ENCODE measurements around the gene OR6B3.

OR6B3 gene

GRCh38 chr2:240053173-240054155 is at the start of gene OR6B3:
TSS of gene OR6B3 (minus strand) at chr2:240053521.
- FAIRE-seq (no peak), DNase-seq (ENCODE audit: extremely low spot score, insufficient read length, low read depth) (no peak)

GRCh38 chr2:240098349-240098748 is 45.0 kb upstream of the OR6B3 start:
- DNase-seq (ENCODE audit: extremely low spot score, insufficient read length, low read depth): no peak
- no peak for FAIRE-seq

- FAIRE-seq (no peak), DNase-seq (ENCODE audit: extremely low spot score, insufficient read length, low read depth) (no peak)
Measured at GRCh38 chr2:240095556-240096523, 42.5 kb upstream of the OR6B3 start.

GRCh38 chr2:240089306-240089705 is 36.0 kb upstream of the OR6B3 start:
- FAIRE-seq (no peak), DNase-seq (ENCODE audit: extremely low spot score, insufficient read length, low read depth) (no peak)

GRCh38 chr2:240086563-240086962 is 33.2 kb upstream of the OR6B3 start:
- no peak for FAIRE-seq
- DNase-seq (ENCODE audit: extremely low spot score, insufficient read length, low read depth): no peak

GRCh38 chr2:240078631-240079030 is 25.3 kb upstream of the OR6B3 start:
- DNase-seq (ENCODE audit: extremely low spot score, insufficient read length, low read depth): no peak
- FAIRE-seq: no peak

- FAIRE-seq (no peak), DNase-seq (ENCODE audit: extremely low spot score, insufficient read length, low read depth) (no peak)
Measured at GRCh38 chr2:240077442-240077841, 24.1 kb upstream of the OR6B3 start.

GRCh38 chr2:240074545-240074944 is 21.2 kb upstream of the OR6B3 start:
- FAIRE-seq: no peak

GRCh38 chr2:240070907-240071306 is 17.6 kb upstream of the OR6B3 start:
- FAIRE-seq: no peak

More at GRCh38 chr2:240074545-240074944, 21.2 kb upstream of the OR6B3 start:
- DNase-seq (ENCODE audit: extremely low spot score, insufficient read length, low read depth): no peak

GRCh38 chr2:240069829-240070228 is 16.5 kb upstream of the OR6B3 start:
- no peak for DNase-seq (ENCODE audit: extremely low spot score, insufficient read length, low read depth)
- FAIRE-seq: no peak

More at GRCh38 chr2:240070907-240071306, 17.6 kb upstream of the OR6B3 start:
- DNase-seq (ENCODE audit: extremely low spot score, insufficient read length, low read depth): no peak

GRCh38 chr2:240068193-240068592 is 14.9 kb upstream of the OR6B3 start:
- DNase-seq (ENCODE audit: extremely low spot score, insufficient read length, low read depth): no peak
- FAIRE-seq: no peak

- no peak for DNase-seq (ENCODE audit: extremely low spot score, insufficient read length, low read depth)
- FAIRE-seq: no peak
Measured at GRCh38 chr2:240066489-240066888, 13.2 kb upstream of the OR6B3 start.

- no peak for FAIRE-seq
Measured at GRCh38 chr2:240064898-240065297, 11.6 kb upstream of the OR6B3 start.

GRCh38 chr2:240060977-240061591 is 7.8 kb upstream of the OR6B3 start:
- peak; percentile 14 for DNase-seq (ENCODE audit: extremely low spot score, insufficient read length, low read depth)
- FAIRE-seq: peak; percentile 60

More at GRCh38 chr2:240064898-240065297, 11.6 kb upstream of the OR6B3 start:
- DNase-seq (ENCODE audit: extremely low spot score, insufficient read length, low read depth): no peak

- FAIRE-seq: no peak
- no peak for DNase-seq (ENCODE audit: extremely low spot score, insufficient read length, low read depth)
Measured at GRCh38 chr2:240056678-240057077, 3.4 kb upstream of the OR6B3 start.

- FAIRE-seq (no peak), DNase-seq (ENCODE audit: extremely low spot score, insufficient read length, low read depth) (no peak)
Measured at GRCh38 chr2:240055177-240055917, 2.0 kb upstream of the OR6B3 start.

GRCh38 chr2:240052524-240052923 is 797 bp downstream of the OR6B3 start:
- FAIRE-seq (no peak), DNase-seq (ENCODE audit: extremely low spot score, insufficient read length, low read depth) (no peak)

- FAIRE-seq (no peak), DNase-seq (ENCODE audit: extremely low spot score, insufficient read length, low read depth) (no peak)
Measured at GRCh38 chr2:240051697-240052096, 1.6 kb downstream of the OR6B3 start.

GRCh38 chr2:240050278-240050677 is 3.0 kb downstream of the OR6B3 start:
- FAIRE-seq (no peak), DNase-seq (ENCODE audit: extremely low spot score, insufficient read length, low read depth) (no peak)

Measured in GM18507 (cell line).